ENCODE data around the gene MTTP.

GRCh38 chr4:99612281-99612680 is 37.7 kb downstream of the MTTP start:
- TF ChIP-seq CTCF (IDR thresholded peaks at IDR 0.05) = no peak
- TF ChIP-seq POLR2A (IDR thresholded peaks at IDR 0.05) = no peak

All from uterus (tissue), 2 donors.